A549 (cell line): Measurements from ENCODE around the gene RINL. TPM values are rescaled to one million over a fixed set of nuclear protein-coding genes. Genes with fewer than 3 reads are reported as not detected.

Source experiments
- ATAC-seq, 2 experiments: fragments of 200-7000 bp in 1 of 2; fragments of >200 bp in 1 of 2; cut with Nextera tagmentation in 1 of 2; cut with Tn5 transposase in 1 of 2; 3 replicates each; pipeline versions ENCODE4 v1.8.0 to v1.9.1; 2018 to 2020; ENCODE audit warnings: mild to moderate bottlenecking in 1 of 2, moderate library complexity in 1 of 2
- CTCF ChIA-PET: fragments of 300-600 bp; sonication (Branson Sonifier 250); formaldehyde crosslinking; extraction: SDS; loops from one replicate; lab custom pipeline; 2021; ENCODE audit warnings: antibody characterized with exemption, inconsistent platforms; lab: Yijun Ruan, JAX
- POLR2A ChIA-PET: fragments of 350-600 bp; formaldehyde crosslinking; extraction: SDS; loops from one replicate; lab custom pipeline; 2021; ENCODE audit warnings: antibody characterized with exemption, inconsistent platforms; lab: Yijun Ruan, JAX
- DNase-seq, 2 experiments: peaks; one replicate each; pipeline versions ENCODE4 v3.0.0 to v3.0.0-alpha.2; 2011 to 2016; ENCODE audit warnings: low read depth in 1 of 2, low spot score in 1 of 2
- FAIRE-seq: peaks from 2 replicates; lab custom pipeline; 2011; peaks lifted over from hg19 to GRCh38; lab: Jason Lieb, UNC
- H3K27ac ChIP-seq, 2 experiments: fragments of >200 bp; sonication (Bioruptor Twin); formaldehyde crosslinking; 3 replicates each; pipeline ENCODE4 v1.5.1; 2016 to 2017
- H3K4me1 ChIP-seq: fragments of >200 bp; sonication (Bioruptor Twin); formaldehyde crosslinking; 3 replicates; pipeline ENCODE4 v1.6.1; 2016
- H3K4me2 ChIP-seq: fragments of >200 bp; sonication (Bioruptor Twin); formaldehyde crosslinking; 3 replicates; pipeline ENCODE4 v1.6.1; 2016
- H3K4me3 ChIP-seq: fragments of >200 bp; sonication (Bioruptor Twin); formaldehyde crosslinking; 3 replicates; pipeline ENCODE4 v1.5.1; 2016
- H3K9me3 ChIP-seq: fragments of >200 bp; sonication (Bioruptor Twin); formaldehyde crosslinking; 3 replicates; pipeline ENCODE4 v1.6.1; 2016
- ATOH8 ChIP-seq: fragments of 250-450 bp; sonication (Bioruptor Pico); IDR thresholded peaks from 2 replicates; pipeline ENCODE4 v1.5.0; 2020; ENCODE audit warnings: low read depth, mild to moderate bottlenecking, moderate library complexity
- BHLHE40 ChIP-seq: IDR thresholded peaks from 2 replicates; pipeline ENCODE4 v1.6.1; 2012; ENCODE audit warnings: low read depth, low read length, inconsistent platforms
- CBX2 ChIP-seq: fragments of 200-600 bp; sonication (generic); IDR thresholded peaks from 2 replicates; pipeline ENCODE4 v1.6.1; 2016; ENCODE audit warnings: low read depth, mild to moderate bottlenecking, borderline replicate concordance
- CEBPB ChIP-seq, 2 experiments: fragments of >200 bp in 1 of 2; sonication (Bioruptor Twin) in 1 of 2; formaldehyde crosslinking in 1 of 2; IDR thresholded peaks; 2 replicates each; pipeline ENCODE4 v1.6.1; 2012 to 2016
- CHD2 ChIP-seq: fragments of 150-350 bp; IDR thresholded peaks from 2 replicates; pipeline ENCODE4 v1.6.1; 2014; ENCODE audit warnings: low read length; ENCODE audit not compliant: partially characterized antibody
- E2F6 ChIP-seq: IDR thresholded peaks from 2 replicates; pipeline ENCODE4 v1.6.1; 2012; ENCODE audit warnings: low read depth, borderline replicate concordance
- EHMT2 ChIP-seq: fragments of 200-600 bp; sonication (generic); IDR thresholded peaks from 2 replicates; pipeline ENCODE4 v1.6.1; 2016; ENCODE audit warnings: antibody characterized with exemption, low read depth, mild to moderate bottlenecking, moderate library complexity
- ELK1 ChIP-seq: fragments of 150-350 bp; IDR thresholded peaks from 2 replicates; pipeline ENCODE4 v1.6.1; 2014; ENCODE audit warnings: low read depth, mild to moderate bottlenecking, low read length
- FOSL2 ChIP-seq, 2 experiments: fragments of 450-650 bp in 1 of 2; fragments of >200 bp in 1 of 2; sonication (Bioruptor Twin) in 1 of 2; formaldehyde crosslinking; IDR thresholded peaks; 2 replicates each; pipeline versions ENCODE4 v1.5.0 to v1.6.1; 2016 to 2020; ENCODE audit warnings: mild to moderate bottlenecking in 1 of 2, moderate library complexity in 1 of 2
- FOXS1 ChIP-seq: fragments of 250-450 bp; sonication (Bioruptor Pico); IDR thresholded peaks from 2 replicates; pipeline ENCODE4 v1.5.0; 2020; ENCODE audit warnings: mild to moderate bottlenecking, moderate library complexity
- GATA3 ChIP-seq: IDR thresholded peaks from 2 replicates; pipeline ENCODE4 v1.6.1; 2012; ENCODE audit warnings: borderline replicate concordance
- HDAC2 ChIP-seq: fragments of 200-600 bp; sonication (generic); IDR thresholded peaks from 2 replicates; pipeline ENCODE4 v1.6.1; 2016
- HEYL ChIP-seq: fragments of 250-450 bp; sonication (Bioruptor Pico); IDR thresholded peaks from 2 replicates; pipeline ENCODE4 v1.8.0; 2021; ENCODE audit warnings: mild to moderate bottlenecking, moderate library complexity
- HMGXB4 ChIP-seq: fragments of 250-450 bp; sonication (Bioruptor Pico); IDR thresholded peaks from 2 replicates; pipeline ENCODE4 v1.5.0; 2021; ENCODE audit warnings: mild to moderate bottlenecking, moderate library complexity, borderline replicate concordance
- HOXA7 ChIP-seq: fragments of 250-450 bp; sonication (Bioruptor Pico); IDR thresholded peaks from 2 replicates; pipeline ENCODE4 v1.5.0; 2020; ENCODE audit warnings: mild to moderate bottlenecking, moderate library complexity
- HOXB13 ChIP-seq: fragments of 250-450 bp; sonication (Bioruptor Pico); IDR thresholded peaks from 2 replicates; pipeline ENCODE4 v1.5.0; 2020; ENCODE audit warnings: low read depth, mild to moderate bottlenecking, moderate library complexity
- HOXB5 ChIP-seq: fragments of 250-450 bp; sonication (Bioruptor Pico); IDR thresholded peaks from 2 replicates; pipeline ENCODE4 v1.5.0; 2020; ENCODE audit warnings: mild to moderate bottlenecking, moderate library complexity
- JUN ChIP-seq, 2 experiments: fragments of >200 bp; sonication (Bioruptor Twin); formaldehyde crosslinking; IDR thresholded peaks; 2 replicates in 1 of 2; 3 replicates in 1 of 2; pipeline ENCODE4 v1.6.1; 2016 to 2017
- KDM1A ChIP-seq: fragments of 200-600 bp; sonication (generic); IDR thresholded peaks from 2 replicates; pipeline ENCODE4 v1.6.1; 2016; ENCODE audit warnings: low read depth, mild to moderate bottlenecking
- KDM5A ChIP-seq: fragments of 200-600 bp; sonication (generic); IDR thresholded peaks from 2 replicates; pipeline ENCODE4 v1.6.1; 2016; ENCODE audit warnings: antibody characterized with exemption, mild to moderate bottlenecking
- MAZ ChIP-seq: fragments of 150-350 bp; IDR thresholded peaks from 2 replicates; pipeline ENCODE4 v1.6.1; 2014; ENCODE audit warnings: antibody characterized with exemption, low read depth, low read length, borderline replicate concordance
- MYC ChIP-seq: IDR thresholded peaks from 2 replicates; pipeline ENCODE4 v1.6.1; 2012; ENCODE audit warnings: mild to moderate bottlenecking, inconsistent platforms, low read length, improper control_type of control experiment, borderline replicate concordance
- PBX3 ChIP-seq: IDR thresholded peaks from 2 replicates; pipeline ENCODE4 v1.6.1; 2012
- PHF8 ChIP-seq: fragments of 200-600 bp; sonication (generic); IDR thresholded peaks from 2 replicates; pipeline ENCODE4 v1.6.1; 2016; ENCODE audit warnings: low read depth, mild to moderate bottlenecking, antibody characterized with exemption, moderate library complexity, borderline replicate concordance
- POLR2A ChIP-seq: IDR thresholded peaks from 2 replicates; pipeline ENCODE4 v1.6.1; 2012; ENCODE audit warnings: mild to moderate bottlenecking, low read length
- RARB ChIP-seq: fragments of 250-450 bp; sonication (Bioruptor Pico); IDR thresholded peaks from 2 replicates; pipeline ENCODE4 v1.8.0; 2021; ENCODE audit warnings: mild to moderate bottlenecking, moderate library complexity
- RCOR1 ChIP-seq: fragments of 150-350 bp; IDR thresholded peaks from 2 replicates; pipeline ENCODE4 v1.6.1; 2014; ENCODE audit warnings: antibody characterized with exemption, low read length, low read depth
- RFX5 ChIP-seq: fragments of 450-650 bp; IDR thresholded peaks from 2 replicates; pipeline ENCODE4 v1.7.1; 2014; ENCODE audit warnings: antibody characterized with exemption, mild to moderate bottlenecking, moderate library complexity
- RNF2 ChIP-seq: fragments of 200-600 bp; sonication (generic); IDR thresholded peaks from 2 replicates; pipeline ENCODE4 v1.6.1; 2016; ENCODE audit warnings: low read depth, mild to moderate bottlenecking, antibody characterized with exemption, moderate library complexity, borderline replicate concordance
- SMC3 ChIP-seq: fragments of >200 bp; sonication (Bioruptor Twin); formaldehyde crosslinking; IDR thresholded peaks from 3 replicates; pipeline ENCODE4 v1.6.1; 2018; ENCODE audit warnings: inconsistent platforms
- TFCP2L1 ChIP-seq: fragments of 250-450 bp; sonication (Bioruptor Pico); IDR thresholded peaks from 2 replicates; pipeline ENCODE4 v1.5.0; 2021; ENCODE audit warnings: mild to moderate bottlenecking
- ZFP36 ChIP-seq: fragments of 450-650 bp; IDR thresholded peaks from 2 replicates; pipeline ENCODE4 v1.6.1; 2014; ENCODE audit warnings: borderline replicate concordance; ENCODE audit not compliant: partially characterized antibody
- ZSCAN20 ChIP-seq: fragments of 250-450 bp; sonication (Bioruptor Pico); IDR thresholded peaks from 2 replicates; pipeline ENCODE4 v1.8.0; 2022; ENCODE audit warnings: mild to moderate bottlenecking, moderate library complexity
- WGBS: methylation state at CpG from one replicate; pipeline ENCODE4 v1.1.6; 2017; ENCODE audit errors: missing lambda C conversion rate; 5-methylcytosine and 5-hydroxymethylcytosine counted together
- polyA plus RNA-seq, 4 experiments: library from polyadenylated mRNA; depleted of rRNA in 3 of 4; stranded (reverse); fragments of >200 nt; fragmentation: RNase III in 1 of 4; extraction: RNeasy Plus Mini Kit Qiagen cat#74134 plus additional on column Dnase treatment in 1 of 4; gene quantifications; 2 replicates in 3 of 4; 3 replicates in 1 of 4; pipeline ENCODE4 v1.2.3, GENCODE V29; 2011 to 2017

Gene RINL
- polyA plus RNA-seq, 2 of the 4 experiments (the other 2 are of a cell fraction), result 2.9 to 6.3 TPM

GRCh38 chr19:38838208-38838985, 39.7 kb downstream of the RINL start (continued):
- TF ChIP-seq GATA3 (no peak), MAZ (no peak), HOXB5 (CRISPR knock-in tag) (no peak), ZSCAN20 (CRISPR knock-in tag) (no peak), RFX5 (no peak), HEYL (no peak), RNF2 (no peak), SMC3 (no peak), RARB (CRISPR knock-in tag) (peak; percentile 61; the same call in 1 of the 2 replicates), HDAC2 (no peak), TFCP2L1 (CRISPR knock-in tag) (peak; percentile 95; the same call in 1 of the 2 replicates), KDM5A (no peak), FOXS1 (no peak), ZFP36 (no peak), PHF8 (no peak), HOXA7 (CRISPR knock-in tag) (peak; percentile 65; the same call in 1 of the 2 replicates), JUN (IDR thresholded peaks at IDR 0.05) (no peak; a peak in 1 of 5 replicates), ELK1 (no peak), ATOH8 (CRISPR knock-in tag) (0 out of 2 replicates have a peak, but pooled peaks have one; percentile 18), CHD2 (no peak), KDM1A (no peak), E2F6 (no peak), HOXB13 (CRISPR knock-in tag) (no peak), MYC (no peak), BHLHE40 (no peak), CEBPB (IDR thresholded peaks at IDR 0.05) (no peak), POLR2A (no peak), RCOR1 (no peak)

- H3K4me2 ChIP-seq, result peak overlapping the region; percentile 40
- POLR2A ChIA-PET, result interaction anchor here (0.6 to 6.5 kb wide), 8 partner anchors 9 to 189 kb away, joined by 3 to 62 read pairs (median 5); partner anchors contain the start of genes ACTN4 and HNRNPL
- 49% methylated on average over 7 of the region's 7 CpGs for WGBS
- FAIRE-seq (peak; percentile 56), ATAC-seq (peak; percentile 6 to 9; a peak in 5 of 6 replicates), DNase-seq (peak in 1 of 2 experiments; percentile 80)
- H3K27ac ChIP-seq, result peak overlapping the region; percentile 39 to 76; a peak in 5 of 6 replicates
- H3K4me3 ChIP-seq, result no peak overlapping the region; the same call in 2 of the 3 replicates
- CTCF ChIA-PET, result interaction anchor here (0.8 to 3.4 kb wide), 14 partner anchors 10 to 294 kb away, joined by 3 to 21 read pairs (median 5); partner anchors contain the start of genes MRPS12 and SARS2
- no peaks in the 10 kb centered on the region for H3K9me3 ChIP-seq
- peaks cover 85% of the 10 kb centered on the region for H3K4me1 ChIP-seq
- TF ChIP-seq RNF2, result no peak
- TF ChIP-seq GATA3, result peak; percentile 89; the same call in 1 of the 2 replicates
- TF ChIP-seq PBX3, result no peak
- no peak for TF ChIP-seq HEYL
- no peak for TF ChIP-seq HMGXB4 (CRISPR knock-in tag)
- TF ChIP-seq E2F6, result no peak
- no peak for TF ChIP-seq MYC
- no peak for TF ChIP-seq EHMT2
- no peak for TF ChIP-seq HDAC2
- no peak for TF ChIP-seq CBX2
- TF ChIP-seq FOSL2 (IDR thresholded peaks at IDR 0.05), result no peak
- TF ChIP-seq FOSL2 (CRISPR knock-in tag; IDR thresholded peaks at IDR 0.05), result peak; percentile 69
Observed at GRCh38 chr19:38837656-38838121, 40.4 kb downstream of the RINL start.
